B cell (primary cell): Measurements from ENCODE around the gene ZNF281. TPM values are rescaled to one million over a fixed set of nuclear protein-coding genes. Genes with fewer than 3 reads are reported as not detected.
A peak's percentile ranks its signal among the peaks of the same experiment; 100 is the strongest.

Source experiments
- ATAC-seq: fragments of 200-7000 bp; cut with Tn5 transposase; one replicate; pipeline ENCODE4 v1.10.0; 2021; ENCODE audit warnings: low read depth, mild to moderate bottlenecking, moderate number of reproducible peaks, moderate library complexity
- CTCF ChIA-PET: fragments of 350-600 bp; sonication (Branson Sonifier 250); formaldehyde crosslinking; loops from one replicate; lab custom pipeline; 2021; ENCODE audit warnings: antibody characterized with exemption, inconsistent platforms; lab: Charles Lee
- POLR2A ChIA-PET: fragments of 350-600 bp; sonication (Branson Sonifier 250); formaldehyde crosslinking; loops from one replicate; lab custom pipeline; 2021; ENCODE audit warnings: antibody characterized with exemption; lab: Charles Lee
- DNase-seq: peaks from one replicate; pipeline ENCODE4 v3.0.0; 2013
- H2AFZ ChIP-seq: 2 replicates; pipeline ENCODE4 v1.6.1; 2012; ENCODE audit warnings: mild to moderate bottlenecking, low read depth, low read length; ENCODE audit not compliant: insufficient read depth, poor library complexity, severe bottlenecking
- H3K27ac ChIP-seq, 2 donors: 1 replicate in 1 of 2; 2 replicates in 1 of 2; pipeline ENCODE4 v1.5.1; 2012 to 2013; ENCODE audit warnings: low read length in 2 of 2, mild to moderate bottlenecking in 2 of 2, moderate library complexity in 1 of 2
- H3K27me3 ChIP-seq, 4 experiments: fragments of 200-600 bp in 1 of 4; sonication (generic) in 1 of 4; replicated peaks in 1 of 4; 1 replicate in 2 of 4; 2 replicates in 2 of 4; pipeline versions ENCODE4 v1.6.1 to v1.7.0; 2013 to 2016; ENCODE audit warnings: low read length in 3 of 4, mild to moderate bottlenecking in 2 of 4, mixed read lengths in 1 of 4, moderate library complexity in 1 of 4; ENCODE audit not compliant: insufficient read depth in 4 of 4, control insufficient read depth in 3 of 4; ENCODE audit errors: control extremely low read depth in 1 of 4
- H3K36me3 ChIP-seq, 2 experiments: replicated peaks in 1 of 2; 1 replicate in 1 of 2; 2 replicates in 1 of 2; pipeline versions ENCODE4 v1.6.1 to v1.7.1; 2013; ENCODE audit warnings: low read length in 1 of 2; ENCODE audit not compliant: insufficient read depth in 2 of 2, control insufficient read depth in 1 of 2; ENCODE audit errors: control extremely low read depth in 1 of 2, extremely low read depth in 1 of 2
- H3K4me1 ChIP-seq, 2 donors: fragments of 200-600 bp in 1 of 2; sonication (generic) in 1 of 2; 1 replicate in 1 of 2; 2 replicates in 1 of 2; pipeline versions ENCODE4 v1.5.1 to v1.6.1; 2013 to 2017; ENCODE audit warnings: low read length in 2 of 2; ENCODE audit not compliant: control insufficient read depth in 2 of 2, insufficient read depth in 2 of 2
- H3K4me2 ChIP-seq: replicated peaks from 2 replicates; pipeline ENCODE3; 2012; ENCODE audit warnings: mild to moderate bottlenecking, low read depth, low read length; ENCODE audit not compliant: poor library complexity, severe bottlenecking
- H3K4me3 ChIP-seq, 5 experiments: fragments of 200-600 bp in 1 of 5; sonication (generic) in 1 of 5; 1 replicate in 3 of 5; 2 replicates in 2 of 5; pipeline versions ENCODE4 v1.5.1 to v1.7.0; 2011 to 2016; ENCODE audit warnings: low read length in 4 of 5, mild to moderate bottlenecking in 4 of 5, low read depth in 2 of 5, control low read depth in 1 of 5, moderate library complexity in 1 of 5; ENCODE audit not compliant: insufficient read depth in 1 of 5; ENCODE audit errors: control extremely low read depth in 1 of 5, extremely low read depth in 1 of 5
- H3K79me2 ChIP-seq: fragments of 200-600 bp; sonication (generic); one replicate; pipeline ENCODE4 v1.6.0; 2016; ENCODE audit warnings: low read length; ENCODE audit not compliant: control insufficient read depth, insufficient read depth
- H3K9ac ChIP-seq: fragments of 200-600 bp; sonication (generic); 2 replicates; pipeline ENCODE4 v1.6.1; 2017; ENCODE audit warnings: mild to moderate bottlenecking, low read length, moderate library complexity
- H3K9me3 ChIP-seq, 3 donors: one replicate each; pipeline versions ENCODE4 v1.6.1 to v1.7.1; 2013; ENCODE audit warnings: low read length in 2 of 3; ENCODE audit not compliant: control insufficient read depth in 2 of 3, insufficient read depth in 1 of 3; ENCODE audit errors: control extremely low read depth in 1 of 3
- H4K20me1 ChIP-seq: 2 replicates; pipeline ENCODE4 v1.6.0; 2012; ENCODE audit warnings: mild to moderate bottlenecking, low read length; ENCODE audit not compliant: insufficient read depth, control insufficient read depth, poor library complexity, severe bottlenecking
- H3K27ac Mint-ChIP-seq: one replicate; pipeline ENCODE4 v1.8.0; 2021; ENCODE audit warnings: mixed read lengths
- H3K27me3 Mint-ChIP-seq: one replicate; pipeline ENCODE4 v1.8.0; 2021; ENCODE audit warnings: mixed read lengths
- H3K4me1 Mint-ChIP-seq: one replicate; pipeline ENCODE4 v1.8.0; 2021; ENCODE audit warnings: mixed read lengths
- H3K4me3 Mint-ChIP-seq: one replicate; pipeline ENCODE4 v1.8.0; 2021; ENCODE audit warnings: mixed read lengths
- H3K9me3 Mint-ChIP-seq: one replicate; pipeline ENCODE4 v1.8.0; 2022; ENCODE audit warnings: mixed read lengths; ENCODE audit not compliant: insufficient read depth
- EZH2 ChIP-seq: IDR thresholded peaks from 2 replicates; pipeline ENCODE4 v1.6.1; 2012; ENCODE audit warnings: borderline replicate concordance, low read depth, mild to moderate bottlenecking, moderate library complexity, low read length; ENCODE audit not compliant: insufficient read depth, poor library complexity, severe bottlenecking
- WGBS: methylation state at CpG from one replicate; pipeline ENCODE4 v1.1.5; 2013; ENCODE audit warnings: missing lambda C conversion rate; ENCODE audit not compliant: insufficient coverage; 5-methylcytosine and 5-hydroxymethylcytosine counted together
- intact Hi-C: fragments of 100-400 bp; cut with micrococcal nuclease; formaldehyde crosslinking; loops from one replicate; pipeline ENCODE4 v1.10.0; 2022
- polyA plus RNA-seq: library from polyadenylated mRNA; depleted of rRNA; stranded (reverse); fragments of >200 nt; gene quantifications from 2 replicates; pipeline ENCODE4 v1.2.3, GENCODE V29; 2012
- total RNA-seq, 2 donors: library from RNA; stranded (reverse); fragments of 120-200 nt in 1 of 2; gene quantifications; 1 replicate in 1 of 2; 2 replicates in 1 of 2; pipeline versions ENCODE4 v1.2.3 to v1.2.4, GENCODE V29; 2013 to 2022
- TF ChIP-seq, protein P1 (sequence below): fragments of 200-600 bp; IDR thresholded peaks from one replicate; pipeline ENCODE4 v1.8.0; 2022; ENCODE audit warnings: antibody characterized with exemption, mild to moderate bottlenecking

Gene ZNF281
- total and polyA plus RNA-seq, 2 donors (not counting 1 experiment from before 2014, with no cell fraction given): 3.8 to 23.5 TPM

DNA sequence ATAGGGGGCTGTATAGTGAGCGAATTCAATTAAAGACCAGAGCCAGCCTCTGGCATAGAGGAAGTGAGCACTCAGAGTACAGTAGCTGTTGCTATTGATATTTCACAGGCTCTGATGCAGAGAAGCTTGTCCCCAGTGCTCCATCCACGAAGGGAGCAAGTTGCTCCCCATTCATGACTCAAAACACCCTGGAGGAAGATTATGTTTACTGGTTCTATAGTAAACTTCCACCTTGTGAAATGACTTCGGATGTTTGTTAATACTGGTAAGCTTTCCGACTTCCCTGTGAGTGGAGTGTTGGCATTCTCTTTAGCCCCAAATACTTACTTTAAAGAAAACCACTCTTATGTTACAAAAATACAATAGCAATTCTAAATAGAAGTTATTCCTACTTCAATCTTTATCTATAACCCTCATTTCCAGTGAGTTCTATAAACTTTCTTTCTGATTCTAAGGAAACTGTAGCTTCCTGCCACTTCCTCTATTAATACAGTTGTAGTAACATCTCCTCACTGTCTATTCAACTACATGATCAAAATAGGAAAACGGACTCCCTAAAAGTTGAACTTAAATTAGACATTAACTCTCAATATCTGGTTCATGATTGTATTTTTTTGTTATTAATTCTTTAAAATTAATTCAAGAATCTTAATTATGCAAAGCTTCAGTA lies 46.4 kb downstream of the ZNF281 start:
- POLR2A ChIA-PET: no interaction called here
- Histone ChIP-seq H4K20me1 (no peaks in the 10 kb centered on the region), H3K9me3 (no peaks in the 10 kb centered on the region), H3K4me3 (no peak overlapping the region), H2AFZ (no peak overlapping the region), H3K9ac (no peak overlapping the region), H3K79me2 (no peaks in the 10 kb centered on the region), H3K4me1 (peaks cover 8 to 9% of the 10 kb centered on the region in 2 donors), H3K36me3 (no peaks in the 10 kb centered on the region), H3K27me3 (no peaks in the 10 kb centered on the region), H3K4me2 (peak overlapping the region; percentile 24), H3K27ac (no peak overlapping the region)
- H3K4me1 Mint-ChIP-seq: peaks cover 10% of the 10 kb centered on the region
- peak; percentile 21 for DNase-seq
- no peaks in the 10 kb centered on the region for H3K27me3 Mint-ChIP-seq
- CTCF ChIA-PET: no interaction called here
- intact Hi-C loops: no loop called here
- H3K27ac Mint-ChIP-seq: no peak overlapping the region
- TF ChIP-seq, protein P1, sequence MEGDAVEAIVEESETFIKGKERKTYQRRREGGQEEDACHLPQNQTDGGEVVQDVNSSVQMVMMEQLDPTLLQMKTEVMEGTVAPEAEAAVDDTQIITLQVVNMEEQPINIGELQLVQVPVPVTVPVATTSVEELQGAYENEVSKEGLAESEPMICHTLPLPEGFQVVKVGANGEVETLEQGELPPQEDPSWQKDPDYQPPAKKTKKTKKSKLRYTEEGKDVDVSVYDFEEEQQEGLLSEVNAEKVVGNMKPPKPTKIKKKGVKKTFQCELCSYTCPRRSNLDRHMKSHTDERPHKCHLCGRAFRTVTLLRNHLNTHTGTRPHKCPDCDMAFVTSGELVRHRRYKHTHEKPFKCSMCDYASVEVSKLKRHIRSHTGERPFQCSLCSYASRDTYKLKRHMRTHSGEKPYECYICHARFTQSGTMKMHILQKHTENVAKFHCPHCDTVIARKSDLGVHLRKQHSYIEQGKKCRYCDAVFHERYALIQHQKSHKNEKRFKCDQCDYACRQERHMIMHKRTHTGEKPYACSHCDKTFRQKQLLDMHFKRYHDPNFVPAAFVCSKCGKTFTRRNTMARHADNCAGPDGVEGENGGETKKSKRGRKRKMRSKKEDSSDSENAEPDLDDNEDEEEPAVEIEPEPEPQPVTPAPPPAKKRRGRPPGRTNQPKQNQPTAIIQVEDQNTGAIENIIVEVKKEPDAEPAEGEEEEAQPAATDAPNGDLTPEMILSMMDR: no peak
- TF ChIP-seq EZH2: no peak
- ATAC-seq: no peak
- H3K9me3 Mint-ChIP-seq: no peaks in the 10 kb centered on the region
- 10% methylated on average over 1 of the region's 5 CpGs for WGBS
- H3K4me3 Mint-ChIP-seq: no peak overlapping the region

DNA sequence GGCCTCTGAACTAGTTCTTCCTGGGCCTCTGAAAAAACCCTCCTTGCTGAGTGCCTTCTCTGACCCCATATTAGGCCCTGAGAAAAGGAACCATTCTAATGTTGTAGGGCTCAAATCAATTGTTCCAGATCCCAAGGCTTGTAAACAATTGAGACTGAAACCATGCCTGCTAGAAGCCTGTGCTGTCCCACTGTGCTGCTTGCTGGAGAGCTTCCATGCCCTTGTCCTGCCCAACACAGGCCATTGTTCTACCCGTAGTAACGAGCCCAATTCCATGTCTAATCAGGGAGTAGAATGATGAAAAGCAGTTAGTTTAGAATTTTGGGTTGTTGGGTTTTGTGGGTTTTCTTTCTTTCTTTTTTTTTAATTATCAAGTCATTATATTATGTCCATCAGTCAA lies 47.4 kb downstream of the ZNF281 start:
- no peaks in the 10 kb centered on the region for H3K27me3 Mint-ChIP-seq
- Histone ChIP-seq H3K9ac (no peak overlapping the region), H3K27me3 (no peaks in the 10 kb centered on the region), H3K36me3 (no peaks in the 10 kb centered on the region), H3K4me1 (peaks cover 8 to 9% of the 10 kb centered on the region in 2 donors), H3K4me3 (no peak overlapping the region), H2AFZ (no peak overlapping the region), H3K27ac (no peak overlapping the region), H3K79me2 (no peaks in the 10 kb centered on the region), H3K4me2 (no peak overlapping the region), H4K20me1 (no peaks in the 10 kb centered on the region), H3K9me3 (no peaks in the 10 kb centered on the region)
- POLR2A ChIA-PET: no interaction called here
- ATAC-seq (no peak), DNase-seq (no peak)
- TF ChIP-seq, protein P1: no peak
- TF ChIP-seq EZH2: no peak
- intact Hi-C loops: no loop called here
- H3K27ac Mint-ChIP-seq: no peak overlapping the region
- CTCF ChIA-PET: no interaction called here
- no CpG with 5 or more reads among the region's 2 CpGs for WGBS
- H3K9me3 Mint-ChIP-seq: no peaks in the 10 kb centered on the region
- peaks cover 10% of the 10 kb centered on the region for H3K4me1 Mint-ChIP-seq
- no peak overlapping the region for H3K4me3 Mint-ChIP-seq
